DMS53 treated with DMSO at 0.1 percent for 48 hours (cell line): ENCODE measurements around the gene TEX36.
A peak's percentile ranks its signal among the peaks of the same experiment; 100 is the strongest.
"Not testable (repeated sequence)": the region's sequence is repeated elsewhere in the genome, so short reads cannot be mapped to it uniquely, and the experiment has no call there.

Experiments
- DNase-seq: peaks from one replicate; lab custom pipeline; 2025; ENCODE audit not compliant: unreplicated experiment; lab: John Stamatoyannopoulos, UW

Gene TEX36

DNA sequence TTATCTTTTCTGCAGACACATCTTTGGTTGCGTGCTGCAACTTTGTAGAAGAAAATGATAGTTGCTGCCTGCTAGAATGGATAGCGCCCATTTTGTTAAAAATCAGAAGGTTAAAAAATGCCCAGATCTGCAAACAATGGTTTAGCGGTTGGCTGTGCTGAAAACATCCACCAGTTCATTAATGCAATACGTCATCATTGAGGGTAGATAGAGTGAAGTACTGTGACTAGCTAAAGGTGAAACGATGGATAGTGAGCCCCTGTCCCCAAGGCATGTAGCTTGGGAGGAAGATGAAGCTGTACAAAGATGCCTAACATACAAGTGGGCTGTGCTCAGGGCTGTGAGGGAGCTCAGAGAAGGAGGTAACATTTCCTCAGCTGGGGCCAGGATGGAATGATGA is 48.4 kb downstream of the TEX36 start:
- no peak for DNase-seq

GRCh38 chr10:125633517-125633999 is 49.4 kb downstream of the TEX36 start:
- peak; percentile 86 for DNase-seq

DNA sequence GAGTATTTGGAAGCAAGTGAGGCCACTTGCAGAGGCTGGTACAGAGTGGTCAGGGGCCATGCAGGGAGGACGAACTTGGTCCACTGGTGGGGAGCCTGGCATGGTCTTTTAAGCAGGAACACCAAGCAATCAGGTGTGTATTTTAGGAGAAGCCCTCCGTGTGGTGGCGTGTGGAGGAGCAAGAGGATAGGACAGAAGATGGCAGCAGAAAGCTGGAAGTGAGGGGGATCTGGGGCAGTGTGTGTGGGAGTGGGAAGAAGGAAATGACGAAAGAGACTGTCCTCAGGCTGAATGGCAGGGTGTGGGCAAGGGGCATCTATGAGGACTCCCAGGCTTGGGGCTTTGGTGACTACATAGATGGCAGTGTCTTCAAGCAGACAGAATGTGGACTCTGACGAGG is 51.2 kb downstream of the TEX36 start:
- DNase-seq: no peak

DNA sequence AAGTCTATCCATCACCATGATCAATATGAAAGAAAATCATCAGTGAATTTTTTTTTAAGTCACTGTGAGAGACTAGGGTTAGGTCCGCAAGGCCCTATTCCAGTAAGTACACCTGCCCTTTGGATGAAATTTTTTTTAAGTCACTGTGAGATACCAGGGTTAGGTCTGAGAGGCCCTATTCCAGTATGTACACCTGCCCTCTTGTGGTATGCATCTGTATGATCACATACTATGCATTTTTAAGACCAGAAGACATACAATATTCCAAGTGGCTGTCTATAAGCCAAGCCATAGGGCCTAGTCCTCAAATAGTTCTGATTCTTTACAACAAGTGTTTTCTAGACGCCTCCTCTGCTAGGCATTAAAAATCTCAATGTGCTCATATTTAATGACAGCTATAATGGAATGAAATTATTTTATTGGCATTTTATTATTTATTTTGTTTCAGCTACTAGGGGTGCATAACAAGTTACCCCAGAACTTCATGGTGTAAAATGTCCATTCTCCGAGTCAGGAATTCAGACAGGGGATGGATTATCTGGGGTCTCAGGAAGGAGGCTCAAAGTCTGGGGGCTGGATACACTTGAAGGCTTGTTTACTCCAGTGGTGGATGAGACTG is 53.1 kb downstream of the TEX36 start:
- peak; percentile 90 for DNase-seq

DNA sequence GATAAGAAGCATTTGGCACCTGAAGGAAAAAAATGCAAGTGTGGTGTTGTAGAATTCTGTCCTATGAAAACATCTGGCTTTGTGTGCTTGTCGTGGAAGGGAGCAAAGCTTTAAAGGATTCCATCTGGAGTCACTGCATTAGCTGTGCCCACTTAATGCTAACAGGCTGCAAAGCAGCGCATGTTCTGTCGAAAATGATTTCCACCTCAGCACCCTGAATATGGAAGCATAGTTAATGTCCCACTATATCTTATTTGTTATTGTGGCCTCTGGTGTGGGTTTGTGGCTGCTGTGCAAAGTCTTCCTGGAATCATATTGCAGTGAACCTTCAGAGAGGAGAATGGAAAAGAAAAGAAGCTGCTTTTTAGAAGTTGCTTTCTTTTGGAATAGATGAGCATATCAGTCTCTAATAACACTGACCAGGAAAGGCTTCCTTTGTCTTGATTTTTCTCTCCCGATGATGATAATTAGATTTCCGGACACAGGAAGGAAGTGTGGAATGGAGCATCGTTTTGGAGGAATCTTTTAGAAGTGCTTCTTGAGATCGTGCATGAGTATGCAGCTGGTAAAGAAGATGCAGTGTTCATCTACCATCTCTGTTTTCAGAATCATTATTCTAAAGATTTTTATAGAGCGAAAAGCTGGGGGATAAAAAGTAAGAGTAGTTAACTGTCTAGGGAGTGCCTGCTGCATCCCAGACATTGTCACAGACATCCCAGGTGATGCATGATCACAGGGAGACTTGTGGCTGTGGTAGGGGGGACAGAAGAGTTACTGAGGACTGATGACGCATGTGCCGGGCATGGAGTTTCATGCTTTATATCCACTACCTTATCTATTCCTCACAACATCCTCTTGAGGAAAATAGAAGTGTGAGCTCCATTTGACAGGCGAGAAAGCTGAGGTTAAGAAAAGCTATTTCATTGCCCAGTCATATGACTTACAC is 54.6 kb downstream of the TEX36 start:
- no peak for DNase-seq

GRCh38 chr10:125627646-125628045 is 55.3 kb downstream of the TEX36 start:
- no peak for DNase-seq

- DNase-seq: no peak
Observed at GRCh38 chr10:125626671-125627070, 56.3 kb downstream of the TEX36 start.

GRCh38 chr10:125625586-125625985 is 57.4 kb downstream of the TEX36 start:
- DNase-seq: no peak

DNA sequence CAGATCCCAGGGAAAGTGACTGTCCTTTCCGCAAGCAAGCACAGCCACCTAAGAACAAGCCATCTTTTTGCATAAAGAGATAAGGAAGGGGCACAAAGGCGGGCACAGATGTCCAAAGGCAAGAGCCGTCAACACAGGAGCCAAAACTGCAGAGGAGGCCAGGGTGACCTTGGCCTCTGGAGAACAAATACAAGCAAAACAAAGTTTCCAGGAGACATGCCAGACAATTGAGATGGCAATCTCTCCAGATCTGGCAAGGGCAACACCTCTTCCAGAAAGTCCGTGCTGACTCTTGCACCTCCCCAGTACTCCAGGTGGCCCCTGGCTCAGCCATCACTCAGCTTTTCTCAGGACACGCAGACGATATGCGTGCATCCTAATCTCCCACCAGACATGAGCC is 58.2 kb downstream of the TEX36 start:
- no peak for DNase-seq

DNA sequence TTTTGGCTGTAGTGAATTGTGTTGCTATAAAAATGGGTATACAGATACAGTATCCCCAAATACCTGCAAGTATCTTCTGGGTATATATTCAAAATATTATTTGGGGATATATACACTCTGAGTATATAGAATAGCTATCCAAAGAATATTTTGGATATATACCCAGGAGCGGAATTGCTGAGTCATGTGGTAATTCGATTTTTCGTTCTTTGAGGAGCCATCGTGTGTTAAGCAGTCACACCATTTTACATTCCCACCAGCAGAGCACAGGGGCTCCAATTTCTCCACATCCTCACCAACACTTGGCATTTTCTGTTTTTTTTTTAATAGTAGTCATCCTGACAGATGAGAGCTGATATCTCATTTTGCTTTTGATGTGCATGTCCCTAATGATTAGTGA is 61.9 kb downstream of the TEX36 start:
- DNase-seq: no peak

GRCh38 chr10:125620401-125620800 is 62.6 kb downstream of the TEX36 start:
- no peak for DNase-seq

GRCh38 chr10:125613062-125613461 is 69.9 kb downstream of the TEX36 start:
- not testable (repeated sequence) for DNase-seq

GRCh38 chr10:125611756-125612155 is 71.2 kb downstream of the TEX36 start:
- no peak for DNase-seq

DNA sequence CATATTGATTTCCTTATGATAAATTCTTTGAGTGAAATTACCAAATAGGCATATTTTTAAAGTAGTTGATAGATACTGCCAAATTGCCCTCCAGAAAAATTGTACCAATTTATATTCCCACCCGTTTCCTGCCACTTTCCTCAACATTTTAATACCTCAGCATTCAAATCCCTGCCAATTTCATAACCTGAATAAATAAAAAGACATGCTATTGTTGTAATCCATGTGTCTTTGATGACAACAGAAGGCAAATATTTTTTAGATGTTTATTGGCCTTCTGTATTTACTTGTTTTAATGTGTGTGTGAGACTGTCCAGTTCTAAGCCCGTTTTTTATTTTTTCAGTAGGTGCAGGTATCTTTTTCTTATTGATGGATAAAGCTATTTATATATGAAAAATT is 71.7 kb downstream of the TEX36 start:
- DNase-seq: no peak

DNA sequence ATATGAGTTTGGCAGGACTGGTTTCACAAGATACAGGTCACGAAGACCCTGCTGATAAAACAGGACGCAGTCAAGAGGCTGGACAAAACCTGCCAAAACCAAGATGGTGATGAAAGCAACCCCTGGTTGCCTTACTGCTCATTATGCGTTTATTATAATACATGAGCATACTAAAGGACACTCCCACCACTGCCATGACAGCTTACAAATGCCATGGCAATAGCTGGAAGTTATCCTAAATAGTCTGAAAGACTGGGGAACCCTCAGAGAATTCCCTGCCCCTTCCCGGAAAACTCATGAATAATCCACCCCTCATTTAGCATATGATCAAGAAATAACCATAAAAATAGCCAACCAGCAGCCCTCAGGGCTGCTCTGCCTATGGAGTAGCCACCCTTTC is 73.1 kb downstream of the TEX36 start:
- DNase-seq: no peak

DNA sequence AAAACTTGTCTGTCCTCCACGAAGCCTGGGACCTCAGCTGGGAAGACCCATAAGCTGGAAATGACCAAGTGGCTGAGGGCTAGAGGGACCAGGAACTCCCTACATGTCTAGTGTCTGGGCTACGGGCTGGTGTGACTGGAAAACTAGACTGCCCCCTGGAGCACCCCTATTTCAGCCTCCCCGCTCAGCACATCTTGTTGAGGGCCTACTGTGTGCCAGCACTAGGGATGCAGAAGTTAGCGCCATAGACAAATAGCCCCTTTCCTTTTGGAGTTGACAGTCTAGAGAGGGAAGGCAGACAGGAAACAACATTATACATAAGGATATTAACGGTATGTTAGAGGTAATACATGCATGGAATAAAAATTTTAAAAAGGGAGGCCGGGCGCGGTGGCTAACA is 74.5 kb downstream of the TEX36 start:
- DNase-seq: no peak

DNA sequence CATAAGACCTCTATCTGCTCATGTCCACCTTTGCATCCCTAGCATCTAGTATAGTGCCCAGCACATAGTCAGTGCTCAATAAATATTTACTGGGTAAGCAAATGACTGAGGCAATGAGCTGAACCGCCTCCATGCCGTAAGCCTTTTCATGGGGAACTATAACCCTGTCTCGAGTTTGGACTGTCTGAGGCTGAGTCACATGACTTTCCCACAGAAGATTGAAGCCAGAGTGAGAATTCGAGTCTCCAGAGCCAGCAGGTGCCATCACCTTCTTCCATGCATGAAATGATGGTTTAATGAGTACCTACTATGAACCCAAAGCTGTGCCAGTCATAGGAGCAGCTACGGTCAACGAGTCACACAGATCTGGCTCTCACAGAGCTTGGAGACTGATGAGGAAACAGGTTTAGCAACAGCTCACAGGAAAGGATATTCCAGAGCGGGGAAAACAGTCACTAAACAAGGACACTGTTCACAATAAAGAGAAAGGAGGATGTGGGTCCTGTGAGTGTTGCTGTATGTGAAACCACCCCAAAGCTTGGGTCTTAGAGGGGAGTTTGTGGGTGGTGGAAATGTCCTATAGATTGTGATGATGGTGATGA is 75.2 kb downstream of the TEX36 start:
- no peak for DNase-seq

- DNase-seq: no peak
Observed at GRCh38 chr10:125606414-125607010, 76.5 kb downstream of the TEX36 start.
